A549 (cell line): Measurements from ENCODE around the gene SMYD4. TPM values are rescaled to one million over a fixed set of nuclear protein-coding genes. Genes with fewer than 3 reads are reported as not detected.

Source experiments
- ATAC-seq, 2 experiments: fragments of 200-7000 bp in 1 of 2; fragments of >200 bp in 1 of 2; cut with Nextera tagmentation in 1 of 2; cut with Tn5 transposase in 1 of 2; 3 replicates each; pipeline versions ENCODE4 v1.8.0 to v1.9.1; 2018 to 2020; ENCODE audit warnings: mild to moderate bottlenecking in 1 of 2, moderate library complexity in 1 of 2
- CTCF ChIA-PET: fragments of 300-600 bp; sonication (Branson Sonifier 250); formaldehyde crosslinking; extraction: SDS; loops from one replicate; lab custom pipeline; 2021; ENCODE audit warnings: antibody characterized with exemption, inconsistent platforms; lab: Yijun Ruan, JAX
- POLR2A ChIA-PET: fragments of 350-600 bp; formaldehyde crosslinking; extraction: SDS; loops from one replicate; lab custom pipeline; 2021; ENCODE audit warnings: antibody characterized with exemption, inconsistent platforms; lab: Yijun Ruan, JAX
- DNase-seq, 2 experiments: peaks; one replicate each; pipeline versions ENCODE4 v3.0.0 to v3.0.0-alpha.2; 2011 to 2016; ENCODE audit warnings: low read depth in 1 of 2, low spot score in 1 of 2
- FAIRE-seq: peaks from 2 replicates; lab custom pipeline; 2011; peaks lifted over from hg19 to GRCh38; lab: Jason Lieb, UNC
- H3K27ac ChIP-seq, 2 experiments: fragments of >200 bp; sonication (Bioruptor Twin); formaldehyde crosslinking; 3 replicates each; pipeline ENCODE4 v1.5.1; 2016 to 2017
- H3K4me1 ChIP-seq: fragments of >200 bp; sonication (Bioruptor Twin); formaldehyde crosslinking; 3 replicates; pipeline ENCODE4 v1.6.1; 2016
- H3K4me2 ChIP-seq: fragments of >200 bp; sonication (Bioruptor Twin); formaldehyde crosslinking; 3 replicates; pipeline ENCODE4 v1.6.1; 2016
- H3K4me3 ChIP-seq: fragments of >200 bp; sonication (Bioruptor Twin); formaldehyde crosslinking; 3 replicates; pipeline ENCODE4 v1.5.1; 2016
- H3K9me3 ChIP-seq: fragments of >200 bp; sonication (Bioruptor Twin); formaldehyde crosslinking; 3 replicates; pipeline ENCODE4 v1.6.1; 2016
- BHLHE40 ChIP-seq: IDR thresholded peaks from 2 replicates; pipeline ENCODE4 v1.6.1; 2012; ENCODE audit warnings: low read depth, low read length, inconsistent platforms
- CHD2 ChIP-seq: fragments of 150-350 bp; IDR thresholded peaks from 2 replicates; pipeline ENCODE4 v1.6.1; 2014; ENCODE audit warnings: low read length; ENCODE audit not compliant: partially characterized antibody
- FOSB ChIP-seq: fragments of 250-450 bp; sonication (Bioruptor Pico); IDR thresholded peaks from 2 replicates; pipeline ENCODE4 v1.5.0; 2020; ENCODE audit warnings: mild to moderate bottlenecking, moderate library complexity
- FOSL2 ChIP-seq, 2 experiments: fragments of 450-650 bp in 1 of 2; fragments of >200 bp in 1 of 2; sonication (Bioruptor Twin) in 1 of 2; formaldehyde crosslinking; IDR thresholded peaks; 2 replicates each; pipeline versions ENCODE4 v1.5.0 to v1.6.1; 2016 to 2020; ENCODE audit warnings: mild to moderate bottlenecking in 1 of 2, moderate library complexity in 1 of 2
- GATA3 ChIP-seq: IDR thresholded peaks from 2 replicates; pipeline ENCODE4 v1.6.1; 2012; ENCODE audit warnings: borderline replicate concordance
- HEYL ChIP-seq: fragments of 250-450 bp; sonication (Bioruptor Pico); IDR thresholded peaks from 2 replicates; pipeline ENCODE4 v1.8.0; 2021; ENCODE audit warnings: mild to moderate bottlenecking, moderate library complexity
- HOXB13 ChIP-seq: fragments of 250-450 bp; sonication (Bioruptor Pico); IDR thresholded peaks from 2 replicates; pipeline ENCODE4 v1.5.0; 2020; ENCODE audit warnings: low read depth, mild to moderate bottlenecking, moderate library complexity
- KDM1A ChIP-seq: fragments of 200-600 bp; sonication (generic); IDR thresholded peaks from 2 replicates; pipeline ENCODE4 v1.6.1; 2016; ENCODE audit warnings: low read depth, mild to moderate bottlenecking
- KDM5A ChIP-seq: fragments of 200-600 bp; sonication (generic); IDR thresholded peaks from 2 replicates; pipeline ENCODE4 v1.6.1; 2016; ENCODE audit warnings: antibody characterized with exemption, mild to moderate bottlenecking
- MAZ ChIP-seq: fragments of 150-350 bp; IDR thresholded peaks from 2 replicates; pipeline ENCODE4 v1.6.1; 2014; ENCODE audit warnings: antibody characterized with exemption, low read depth, low read length, borderline replicate concordance
- MYC ChIP-seq: IDR thresholded peaks from 2 replicates; pipeline ENCODE4 v1.6.1; 2012; ENCODE audit warnings: mild to moderate bottlenecking, inconsistent platforms, low read length, improper control_type of control experiment, borderline replicate concordance
- NPAS2 ChIP-seq: fragments of 250-450 bp; sonication (Bioruptor Pico); IDR thresholded peaks from 2 replicates; pipeline ENCODE4 v1.8.0; 2022; ENCODE audit warnings: mild to moderate bottlenecking, moderate library complexity, borderline replicate concordance
- NR3C1 ChIP-seq: fragments of >200 bp; sonication (Bioruptor Twin); formaldehyde crosslinking; IDR thresholded peaks from 3 replicates; pipeline ENCODE4 v1.6.1; 2017
- POLR2A ChIP-seq: IDR thresholded peaks from 2 replicates; pipeline ENCODE4 v1.6.1; 2012; ENCODE audit warnings: mild to moderate bottlenecking, low read length
- RCOR1 ChIP-seq: fragments of 150-350 bp; IDR thresholded peaks from 2 replicates; pipeline ENCODE4 v1.6.1; 2014; ENCODE audit warnings: antibody characterized with exemption, low read length, low read depth
- TP53 ChIP-seq: fragments of 250-450 bp; sonication (Bioruptor Pico); IDR thresholded peaks from 2 replicates; pipeline ENCODE4 v1.5.0; 2021; ENCODE audit warnings: mild to moderate bottlenecking, moderate library complexity
- ZC3H11A ChIP-seq: fragments of 450-650 bp; IDR thresholded peaks from 2 replicates; pipeline ENCODE4 v1.6.1; 2014; ENCODE audit warnings: antibody characterized with exemption, mild to moderate bottlenecking
- ZFP36 ChIP-seq: fragments of 450-650 bp; IDR thresholded peaks from 2 replicates; pipeline ENCODE4 v1.6.1; 2014; ENCODE audit warnings: borderline replicate concordance; ENCODE audit not compliant: partially characterized antibody
- ZSCAN20 ChIP-seq: fragments of 250-450 bp; sonication (Bioruptor Pico); IDR thresholded peaks from 2 replicates; pipeline ENCODE4 v1.8.0; 2022; ENCODE audit warnings: mild to moderate bottlenecking, moderate library complexity
- WGBS: methylation state at CpG from one replicate; pipeline ENCODE4 v1.1.6; 2017; ENCODE audit errors: missing lambda C conversion rate; 5-methylcytosine and 5-hydroxymethylcytosine counted together
- polyA plus RNA-seq, 4 experiments: library from polyadenylated mRNA; depleted of rRNA in 3 of 4; stranded (reverse); fragments of >200 nt; fragmentation: RNase III in 1 of 4; extraction: RNeasy Plus Mini Kit Qiagen cat#74134 plus additional on column Dnase treatment in 1 of 4; gene quantifications; 2 replicates in 3 of 4; 3 replicates in 1 of 4; pipeline ENCODE4 v1.2.3, GENCODE V29; 2011 to 2017
- TF ChIP-seq, protein P1 (sequence below): fragments of 250-450 bp; sonication (Bioruptor Pico); IDR thresholded peaks from 2 replicates; pipeline ENCODE4 v1.5.0; 2021; ENCODE audit warnings: mild to moderate bottlenecking, moderate library complexity, borderline replicate concordance
- TF ChIP-seq, protein P2 (sequence below): fragments of >200 bp; sonication (Bioruptor Twin); formaldehyde crosslinking; IDR thresholded peaks from 3 replicates; pipeline ENCODE4 v1.6.1; 2016
- TF ChIP-seq, protein P3 (sequence below): IDR thresholded peaks from 2 replicates; pipeline ENCODE4 v1.6.1; 2012; ENCODE audit warnings: low read depth, borderline replicate concordance
- TF ChIP-seq, protein P4 (sequence below): fragments of >200 bp; sonication (Bioruptor Twin); formaldehyde crosslinking; IDR thresholded peaks from 3 replicates; pipeline ENCODE4 v1.5.1; 2016

The SMYD4 gene
- polyA plus RNA-seq, 2 of the 4 experiments (the other 2 are of a cell fraction) = 11.1 to 12.1 TPM

DNA sequence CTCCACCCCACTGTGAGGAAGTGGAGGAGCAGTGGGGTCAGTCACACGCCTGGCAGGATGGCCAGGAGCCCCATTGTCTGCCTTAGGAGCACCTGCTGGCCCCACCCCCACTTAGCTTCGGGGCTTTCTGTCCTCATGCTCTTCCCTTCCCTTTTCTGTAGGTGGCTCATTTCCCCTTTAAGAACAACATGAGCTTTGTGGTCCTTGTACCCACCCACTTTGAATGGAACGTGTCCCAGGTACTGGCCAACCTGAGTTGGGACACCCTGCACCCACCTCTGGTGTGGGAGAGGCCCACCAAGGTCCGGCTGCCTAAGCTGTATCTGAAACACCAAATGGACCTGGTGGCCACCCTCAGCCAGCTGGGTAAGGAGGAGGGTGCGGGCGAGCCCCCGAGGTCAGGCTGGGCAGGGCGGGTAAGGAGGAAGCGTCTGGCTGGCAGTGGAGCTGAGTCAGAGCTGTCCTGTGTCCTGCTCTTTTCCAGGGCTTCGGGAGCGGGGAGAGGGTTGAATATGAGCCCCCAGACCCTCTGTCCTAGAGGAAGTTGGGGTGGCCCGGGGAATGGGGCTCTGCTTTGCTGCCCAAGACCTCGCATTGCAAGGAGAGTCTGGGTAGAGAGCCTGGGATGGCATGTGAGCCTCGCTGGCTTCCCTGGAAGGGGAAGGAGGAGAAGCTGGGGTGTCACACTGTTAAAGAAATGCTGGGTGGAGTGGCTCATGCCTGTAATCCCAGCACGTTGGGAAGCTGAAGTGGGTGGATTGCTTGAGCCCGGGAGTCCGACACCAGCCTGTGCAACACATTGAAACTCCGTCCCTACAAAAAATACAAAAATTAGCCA, 77.1 kb downstream of the SMYD4 start (continued):
- TF ChIP-seq, protein P1, sequence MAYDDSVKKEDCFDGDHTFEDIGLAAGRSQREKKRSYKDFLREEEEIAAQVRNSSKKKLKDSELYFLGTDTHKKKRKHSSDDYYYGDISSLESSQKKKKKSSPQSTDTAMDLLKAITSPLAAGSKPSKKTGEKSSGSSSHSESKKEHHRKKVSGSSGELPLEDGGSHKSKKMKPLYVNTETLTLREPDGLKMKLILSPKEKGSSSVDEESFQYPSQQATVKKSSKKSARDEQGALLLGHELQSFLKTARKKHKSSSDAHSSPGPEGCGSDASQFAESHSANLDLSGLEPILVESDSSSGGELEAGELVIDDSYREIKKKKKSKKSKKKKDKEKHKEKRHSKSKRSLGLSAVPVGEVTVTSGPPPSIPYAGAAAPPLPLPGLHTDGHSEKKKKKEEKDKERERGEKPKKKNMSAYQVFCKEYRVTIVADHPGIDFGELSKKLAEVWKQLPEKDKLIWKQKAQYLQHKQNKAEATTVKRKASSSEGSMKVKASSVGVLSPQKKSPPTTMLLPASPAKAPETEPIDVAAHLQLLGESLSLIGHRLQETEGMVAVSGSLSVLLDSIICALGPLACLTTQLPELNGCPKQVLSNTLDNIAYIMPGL (CRISPR knock-in tag) = no peak
- no peak for TF ChIP-seq RCOR1
- TF ChIP-seq HOXB13 = no peak

DNA sequence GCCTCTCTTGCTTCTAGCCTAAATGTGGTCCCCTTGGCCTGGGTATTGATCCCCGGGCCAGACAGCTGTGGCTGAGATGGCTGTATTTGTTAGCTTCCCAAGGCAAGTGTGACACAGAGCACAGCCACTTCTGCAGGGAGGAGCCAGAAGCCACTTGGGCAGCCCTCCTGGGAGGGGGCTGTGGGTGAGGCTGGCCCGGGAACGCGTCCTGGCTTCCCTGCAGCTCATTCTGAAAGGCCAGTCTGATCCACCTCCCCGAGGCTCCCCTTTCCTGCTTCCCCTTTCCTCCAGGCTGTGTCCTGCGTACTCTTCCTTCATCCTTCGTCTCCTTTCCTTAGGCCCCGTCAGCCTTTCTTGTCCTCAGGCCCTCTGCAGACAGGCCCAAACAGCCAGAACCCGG, 79.1 kb downstream of the SMYD4 start:
- Histone ChIP-seq H3K4me3 (no peak overlapping the region), H3K4me1 (peaks cover 13% of the 10 kb centered on the region), H3K4me2 (no peak overlapping the region), H3K27ac (0 out of 6 replicates have a peak overlapping the region, but pooled peaks of 1 of the 2 experiments have one; percentile 11), H3K9me3 (peaks cover 15% of the 10 kb centered on the region)
- no peak for ATAC-seq
- TF ChIP-seq RCOR1 (no peak), ZSCAN20 (CRISPR knock-in tag) (no peak), GATA3 (no peak), CHD2 (no peak), MYC (no peak), TP53 (no peak), FOSL2 (IDR thresholded peaks at IDR 0.05) (no peak), FOSL2 (CRISPR knock-in tag; IDR thresholded peaks at IDR 0.05) (no peak), MAZ (no peak), POLR2A (no peak), KDM5A (no peak), BHLHE40 (no peak), NPAS2 (CRISPR knock-in tag) (no peak), ZC3H11A (no peak)
- TF ChIP-seq, protein P2, sequence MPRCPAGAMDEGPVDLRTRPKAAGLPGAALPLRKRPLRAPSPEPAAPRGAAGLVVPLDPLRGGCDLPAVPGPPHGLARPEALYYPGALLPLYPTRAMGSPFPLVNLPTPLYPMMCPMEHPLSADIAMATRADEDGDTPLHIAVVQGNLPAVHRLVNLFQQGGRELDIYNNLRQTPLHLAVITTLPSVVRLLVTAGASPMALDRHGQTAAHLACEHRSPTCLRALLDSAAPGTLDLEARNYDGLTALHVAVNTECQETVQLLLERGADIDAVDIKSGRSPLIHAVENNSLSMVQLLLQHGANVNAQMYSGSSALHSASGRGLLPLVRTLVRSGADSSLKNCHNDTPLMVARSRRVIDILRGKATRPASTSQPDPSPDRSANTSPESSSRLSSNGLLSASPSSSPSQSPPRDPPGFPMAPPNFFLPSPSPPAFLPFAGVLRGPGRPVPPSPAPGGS = no peak
- POLR2A ChIA-PET = no interaction called here
- CTCF ChIA-PET = interaction anchor here (0.6 to 5.7 kb wide), 7 partner anchors 12 to 33 kb away, joined by 3 to 20 read pairs (median 4); partner anchors contain the start of gene SERPINF1
- no peak for DNase-seq
- WGBS = 92% methylated on average over 9 of the region's 9 CpGs
- no peak for FAIRE-seq

DNA sequence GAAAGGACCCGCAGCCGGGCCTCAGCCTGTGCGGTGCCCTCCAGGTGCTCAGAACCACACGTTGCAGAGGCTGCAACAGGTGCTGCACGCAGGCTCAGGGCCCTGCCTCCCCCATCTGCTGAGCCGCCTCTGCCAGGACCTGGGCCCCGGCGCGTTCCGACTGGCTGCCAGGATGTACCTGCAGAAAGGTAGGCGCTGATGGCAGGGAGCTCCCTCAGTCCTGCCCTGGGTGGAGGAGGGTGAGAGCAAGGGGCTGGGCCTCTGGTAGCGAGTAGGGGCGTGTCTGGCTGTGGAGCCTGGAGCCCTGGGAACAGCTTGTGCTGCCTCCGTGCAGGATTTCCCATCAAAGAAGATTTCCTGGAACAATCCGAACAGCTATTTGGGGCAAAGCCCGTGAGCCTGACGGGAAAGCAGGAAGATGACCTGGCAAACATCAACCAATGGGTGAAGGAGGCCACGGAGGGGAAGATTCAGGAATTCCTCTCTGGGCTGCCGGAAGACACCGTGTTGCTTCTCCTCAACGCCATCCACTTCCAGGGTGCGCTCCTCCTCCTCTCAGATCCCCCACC, 82.6 kb downstream of the SMYD4 start:
- CTCF ChIA-PET = interaction anchor here (1.1 to 5.7 kb wide), 6 partner anchors 9 to 37 kb away, joined by 3 to 20 read pairs (median 4); partner anchors contain the start of gene SERPINF1
- FAIRE-seq = no peak
- DNase-seq = no peak
- ATAC-seq = no peak
- H3K4me2 ChIP-seq = no peak overlapping the region
- no peak overlapping the region for H3K4me3 ChIP-seq
- no peak for TF ChIP-seq CHD2
- TF ChIP-seq RCOR1 = no peak
- TF ChIP-seq ZSCAN20 (CRISPR knock-in tag) = no peak
- no peak for TF ChIP-seq NR3C1
- TF ChIP-seq KDM1A = no peak
- TF ChIP-seq BHLHE40 = no peak
- TF ChIP-seq HEYL (CRISPR knock-in tag) = no peak
- no peak for TF ChIP-seq FOSB (CRISPR knock-in tag)
- TF ChIP-seq, protein P3, sequence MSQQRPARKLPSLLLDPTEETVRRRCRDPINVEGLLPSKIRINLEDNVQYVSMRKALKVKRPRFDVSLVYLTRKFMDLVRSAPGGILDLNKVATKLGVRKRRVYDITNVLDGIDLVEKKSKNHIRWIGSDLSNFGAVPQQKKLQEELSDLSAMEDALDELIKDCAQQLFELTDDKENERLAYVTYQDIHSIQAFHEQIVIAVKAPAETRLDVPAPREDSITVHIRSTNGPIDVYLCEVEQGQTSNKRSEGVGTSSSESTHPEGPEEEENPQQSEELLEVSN = no peak
- no peak for TF ChIP-seq ZFP36
- TF ChIP-seq, protein P1 (CRISPR knock-in tag) = no peak
- no peak for TF ChIP-seq GATA3
- TF ChIP-seq, protein P4, sequence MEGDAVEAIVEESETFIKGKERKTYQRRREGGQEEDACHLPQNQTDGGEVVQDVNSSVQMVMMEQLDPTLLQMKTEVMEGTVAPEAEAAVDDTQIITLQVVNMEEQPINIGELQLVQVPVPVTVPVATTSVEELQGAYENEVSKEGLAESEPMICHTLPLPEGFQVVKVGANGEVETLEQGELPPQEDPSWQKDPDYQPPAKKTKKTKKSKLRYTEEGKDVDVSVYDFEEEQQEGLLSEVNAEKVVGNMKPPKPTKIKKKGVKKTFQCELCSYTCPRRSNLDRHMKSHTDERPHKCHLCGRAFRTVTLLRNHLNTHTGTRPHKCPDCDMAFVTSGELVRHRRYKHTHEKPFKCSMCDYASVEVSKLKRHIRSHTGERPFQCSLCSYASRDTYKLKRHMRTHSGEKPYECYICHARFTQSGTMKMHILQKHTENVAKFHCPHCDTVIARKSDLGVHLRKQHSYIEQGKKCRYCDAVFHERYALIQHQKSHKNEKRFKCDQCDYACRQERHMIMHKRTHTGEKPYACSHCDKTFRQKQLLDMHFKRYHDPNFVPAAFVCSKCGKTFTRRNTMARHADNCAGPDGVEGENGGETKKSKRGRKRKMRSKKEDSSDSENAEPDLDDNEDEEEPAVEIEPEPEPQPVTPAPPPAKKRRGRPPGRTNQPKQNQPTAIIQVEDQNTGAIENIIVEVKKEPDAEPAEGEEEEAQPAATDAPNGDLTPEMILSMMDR = no peak
- no peak overlapping the region for H3K27ac ChIP-seq
- WGBS = 89% methylated on average over 18 of the region's 22 CpGs
- POLR2A ChIA-PET = no interaction called here
- H3K4me1 ChIP-seq = peaks cover 8% of the 10 kb centered on the region; the same call in 2 of the 3 replicates
- H3K9me3 ChIP-seq = peaks cover 15% of the 10 kb centered on the region
